ENCODE data around the gene MYH14. TPM values are rescaled to one million over a fixed set of nuclear protein-coding genes. Genes with fewer than 3 reads are reported as not detected.

Gene MYH14
- total RNA-seq, 3 donors from 2014 or later: 16.6 to 24.7 (median 19.3) TPM

GRCh38 chr19:50210425-50210824, 7.0 kb downstream of the MYH14 start:
- H3K4me3 ChIP-seq: no peak overlapping the region
- H3K36me3 ChIP-seq: no peaks in the 10 kb centered on the region
- DNase-seq (ENCODE audit: low spot score in 2 of 2): no peak
- no peaks in the 10 kb centered on the region for H3K4me1 ChIP-seq
- H3K9me3 ChIP-seq: no peaks in the 10 kb centered on the region
- TF ChIP-seq POLR2AphosphoS5 (IDR thresholded peaks at IDR 0.05): no peak
- TF ChIP-seq POLR2A (IDR thresholded peaks at IDR 0.05): no peak
- TF ChIP-seq, protein P1, sequence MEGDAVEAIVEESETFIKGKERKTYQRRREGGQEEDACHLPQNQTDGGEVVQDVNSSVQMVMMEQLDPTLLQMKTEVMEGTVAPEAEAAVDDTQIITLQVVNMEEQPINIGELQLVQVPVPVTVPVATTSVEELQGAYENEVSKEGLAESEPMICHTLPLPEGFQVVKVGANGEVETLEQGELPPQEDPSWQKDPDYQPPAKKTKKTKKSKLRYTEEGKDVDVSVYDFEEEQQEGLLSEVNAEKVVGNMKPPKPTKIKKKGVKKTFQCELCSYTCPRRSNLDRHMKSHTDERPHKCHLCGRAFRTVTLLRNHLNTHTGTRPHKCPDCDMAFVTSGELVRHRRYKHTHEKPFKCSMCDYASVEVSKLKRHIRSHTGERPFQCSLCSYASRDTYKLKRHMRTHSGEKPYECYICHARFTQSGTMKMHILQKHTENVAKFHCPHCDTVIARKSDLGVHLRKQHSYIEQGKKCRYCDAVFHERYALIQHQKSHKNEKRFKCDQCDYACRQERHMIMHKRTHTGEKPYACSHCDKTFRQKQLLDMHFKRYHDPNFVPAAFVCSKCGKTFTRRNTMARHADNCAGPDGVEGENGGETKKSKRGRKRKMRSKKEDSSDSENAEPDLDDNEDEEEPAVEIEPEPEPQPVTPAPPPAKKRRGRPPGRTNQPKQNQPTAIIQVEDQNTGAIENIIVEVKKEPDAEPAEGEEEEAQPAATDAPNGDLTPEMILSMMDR (IDR thresholded peaks at IDR 0.05): no peak
- H3K27me3 ChIP-seq: peaks cover 0 to 5% of the 10 kb centered on the region in 2 donors
- no peak overlapping the region for H3K27ac ChIP-seq
- intact Hi-C loops (cut with DNase I; ENCODE audit: low total_unique reads): no loop called here

- Histone ChIP-seq H3K36me3 (no peaks in the 10 kb centered on the region), H3K9me3 (no peaks in the 10 kb centered on the region), H3K27me3 (no peaks in the 10 kb centered on the region), H3K4me3 (no peak overlapping the region), H3K27ac (peak overlapping the region; percentile 97), H3K4me1 (no peaks in the 10 kb centered on the region)
- TF ChIP-seq, protein P1 (IDR thresholded peaks at IDR 0.05): no peak
- TF ChIP-seq POLR2AphosphoS5 (IDR thresholded peaks at IDR 0.05): no peak
- TF ChIP-seq POLR2A (IDR thresholded peaks at IDR 0.05): no peak
- intact Hi-C loops (cut with DNase I; ENCODE audit: low total_unique reads): no loop called here
- DNase-seq (ENCODE audit: low spot score in 2 of 2): no peak
Measured at GRCh38 chr19:50213925-50214324, 10.5 kb downstream of the MYH14 start.

- TF ChIP-seq POLR2AphosphoS5 (IDR thresholded peaks at IDR 0.05) (peak in 1 of 3 donors; percentile 43), POLR2A (IDR thresholded peaks at IDR 0.05) (no peak)
- TF ChIP-seq, protein P1 (IDR thresholded peaks at IDR 0.05): no peak
- Histone ChIP-seq H3K27me3 (no peaks in the 10 kb centered on the region), H3K27ac (peak overlapping the region; percentile 97), H3K4me1 (no peaks in the 10 kb centered on the region), H3K36me3 (no peaks in the 10 kb centered on the region), H3K9me3 (no peaks in the 10 kb centered on the region), H3K4me3 (peak overlapping the region in 2 of 3 donors; percentile 30 to 59)
- DNase-seq (ENCODE audit: low spot score in 2 of 2): peak; percentile 84 to 89
- intact Hi-C loops (cut with DNase I; ENCODE audit: low total_unique reads): no loop called here
Measured at GRCh38 chr19:50214699-50215543, 11.5 kb downstream of the MYH14 start.

DNA sequence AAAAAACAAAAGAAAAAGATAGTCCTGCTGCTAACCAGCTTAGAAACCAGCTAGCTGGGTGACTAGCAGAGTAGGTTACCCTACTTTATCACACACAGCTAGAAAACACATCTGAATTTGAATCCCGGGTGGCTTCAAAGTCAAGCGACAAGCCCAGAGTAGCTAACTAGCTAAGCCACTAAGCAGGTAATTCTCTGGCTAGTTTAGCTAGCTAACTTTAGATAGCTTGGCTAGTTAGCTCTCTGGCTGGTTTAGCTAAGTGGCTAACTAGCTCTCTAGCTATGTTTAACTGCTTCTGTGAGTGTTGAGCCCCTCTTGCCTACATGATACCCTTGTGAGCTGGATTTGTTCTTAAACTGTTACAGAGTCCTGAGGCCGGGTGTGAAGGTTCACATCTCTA, 12.4 kb downstream of the MYH14 start:
- no peak for DNase-seq (ENCODE audit: low spot score in 2 of 2)
- no peaks in the 10 kb centered on the region for H3K4me1 ChIP-seq
- H3K27me3 ChIP-seq: no peaks in the 10 kb centered on the region
- no peak overlapping the region for H3K4me3 ChIP-seq
- no peaks in the 10 kb centered on the region for H3K36me3 ChIP-seq
- TF ChIP-seq, protein P1 (IDR thresholded peaks at IDR 0.05): no peak
- TF ChIP-seq POLR2AphosphoS5 (IDR thresholded peaks at IDR 0.05): no peak
- no peak for TF ChIP-seq POLR2A (IDR thresholded peaks at IDR 0.05)
- peak overlapping the region; percentile 97 for H3K27ac ChIP-seq
- no peaks in the 10 kb centered on the region for H3K9me3 ChIP-seq
- intact Hi-C loops (cut with DNase I; ENCODE audit: low total_unique reads): no loop called here

DNA sequence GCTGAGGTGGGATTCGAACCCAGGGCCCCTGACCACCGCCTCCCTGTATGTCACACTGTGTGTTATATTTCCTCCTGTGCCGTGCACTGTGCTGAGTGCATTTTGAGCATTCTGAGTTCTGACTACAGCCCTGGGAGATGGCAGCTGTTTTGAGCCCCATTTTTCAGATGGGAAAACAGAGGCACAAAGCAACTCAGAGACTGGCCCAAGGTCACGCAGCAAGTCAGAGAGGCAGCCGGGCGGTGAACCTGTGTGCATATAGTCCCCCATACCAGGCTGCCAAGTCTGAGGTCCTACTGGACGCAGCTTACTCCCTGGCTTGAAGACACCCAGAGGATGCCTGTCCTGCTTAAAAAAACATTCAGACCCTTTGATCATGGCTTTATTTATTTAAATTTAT, 17.7 kb downstream of the MYH14 start:
- no peak for TF ChIP-seq POLR2A (IDR thresholded peaks at IDR 0.05)
- TF ChIP-seq, protein P1 (IDR thresholded peaks at IDR 0.05): no peak
- TF ChIP-seq POLR2AphosphoS5 (IDR thresholded peaks at IDR 0.05): no peak
- Histone ChIP-seq H3K4me3 (no peak overlapping the region), H3K9me3 (no peaks in the 10 kb centered on the region), H3K4me1 (no peaks in the 10 kb centered on the region), H3K36me3 (no peaks in the 10 kb centered on the region), H3K27me3 (no peaks in the 10 kb centered on the region), H3K27ac (no peak overlapping the region)
- no peak for DNase-seq (ENCODE audit: low spot score in 2 of 2)
- intact Hi-C loops (cut with DNase I; ENCODE audit: low total_unique reads): loop anchor here (2.0 kb wide), 1 partner anchor 64 kb away; no protein-coding TSS in a partner anchor

Data from breast epithelium (tissue), 4 donors.